ENCODE results near the gene FBXO31.

The FBXO31 gene

DNA sequence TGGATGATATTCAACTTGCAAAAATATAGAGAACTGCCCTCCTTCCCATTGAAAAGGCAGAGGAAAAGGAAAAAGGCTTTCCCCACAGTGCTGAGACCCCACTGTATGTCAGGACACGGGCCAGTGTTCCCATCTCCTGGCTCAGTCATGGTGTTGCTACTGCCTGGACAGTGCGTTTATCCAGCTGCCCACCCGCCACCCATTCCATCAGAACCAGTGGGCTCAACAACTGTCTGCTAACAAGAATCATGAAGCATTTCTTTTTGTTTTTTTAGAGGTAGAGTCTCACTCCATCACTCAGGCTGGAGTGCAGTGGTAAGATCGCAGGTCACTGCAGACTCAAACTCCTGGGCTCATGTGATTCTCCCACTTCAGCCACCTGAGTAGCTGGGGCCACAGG, 11.3 kb downstream of the FBXO31 start:
- no peak overlapping the region for H3K4me3 ChIP-seq (ENCODE audit: low read depth in 1 of 2, low read length in 1 of 2)
- H3K27me3 ChIP-seq: no peaks in the 10 kb centered on the region
- TF ChIP-seq, protein P1, sequence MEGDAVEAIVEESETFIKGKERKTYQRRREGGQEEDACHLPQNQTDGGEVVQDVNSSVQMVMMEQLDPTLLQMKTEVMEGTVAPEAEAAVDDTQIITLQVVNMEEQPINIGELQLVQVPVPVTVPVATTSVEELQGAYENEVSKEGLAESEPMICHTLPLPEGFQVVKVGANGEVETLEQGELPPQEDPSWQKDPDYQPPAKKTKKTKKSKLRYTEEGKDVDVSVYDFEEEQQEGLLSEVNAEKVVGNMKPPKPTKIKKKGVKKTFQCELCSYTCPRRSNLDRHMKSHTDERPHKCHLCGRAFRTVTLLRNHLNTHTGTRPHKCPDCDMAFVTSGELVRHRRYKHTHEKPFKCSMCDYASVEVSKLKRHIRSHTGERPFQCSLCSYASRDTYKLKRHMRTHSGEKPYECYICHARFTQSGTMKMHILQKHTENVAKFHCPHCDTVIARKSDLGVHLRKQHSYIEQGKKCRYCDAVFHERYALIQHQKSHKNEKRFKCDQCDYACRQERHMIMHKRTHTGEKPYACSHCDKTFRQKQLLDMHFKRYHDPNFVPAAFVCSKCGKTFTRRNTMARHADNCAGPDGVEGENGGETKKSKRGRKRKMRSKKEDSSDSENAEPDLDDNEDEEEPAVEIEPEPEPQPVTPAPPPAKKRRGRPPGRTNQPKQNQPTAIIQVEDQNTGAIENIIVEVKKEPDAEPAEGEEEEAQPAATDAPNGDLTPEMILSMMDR (IDR thresholded peaks at IDR 0.05): no peak

DNA sequence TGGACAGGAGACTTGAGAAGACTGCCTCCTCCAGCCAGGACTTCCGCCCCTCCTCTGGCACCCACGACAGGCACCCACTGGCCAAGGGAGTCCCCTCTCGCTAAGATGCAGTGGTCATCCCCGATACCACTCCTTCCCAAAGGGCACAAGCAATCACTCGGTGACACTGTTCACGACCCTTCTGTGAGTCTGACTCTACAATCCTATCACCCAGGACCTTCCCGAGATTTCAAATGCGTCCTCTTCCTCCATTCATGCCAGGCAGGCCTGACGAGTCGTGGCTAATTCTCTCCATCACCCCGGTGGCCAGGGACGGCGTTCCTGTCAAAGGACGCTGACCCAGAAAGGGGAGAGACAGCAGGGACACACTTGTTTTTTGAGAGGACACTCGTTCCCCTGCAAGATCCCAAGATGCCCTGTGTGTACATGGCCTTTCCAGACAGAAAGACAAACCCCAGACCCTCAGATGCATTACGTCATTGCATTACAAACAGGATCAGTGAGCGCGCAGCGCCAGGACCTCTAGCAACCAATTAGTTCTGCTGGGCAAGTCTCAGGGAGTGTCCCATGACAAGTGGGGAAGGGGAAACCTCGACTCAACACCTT, 12.2 kb downstream of the FBXO31 start:
- no peak overlapping the region for H3K27ac ChIP-seq
- H3K4me1 ChIP-seq (ENCODE audit: control insufficient read depth in 1 of 2, insufficient read depth in 1 of 2, low read depth in 1 of 2, low read length in 1 of 2): peaks cover 0 to 4% of the 10 kb centered on the region in 2 experiments
- H3K36me3 ChIP-seq: no peaks in the 10 kb centered on the region
- H3K9me3 ChIP-seq: no peaks in the 10 kb centered on the region
- TF ChIP-seq, protein P1 (IDR thresholded peaks at IDR 0.05): no peak
- H3K4me3 ChIP-seq (ENCODE audit: low read depth in 1 of 2, low read length in 1 of 2): no peak overlapping the region
- H3K27me3 ChIP-seq: no peaks in the 10 kb centered on the region

More for the DNA sequence above, 11.3 kb downstream of the FBXO31 start:
- no peaks in the 10 kb centered on the region for H3K9me3 ChIP-seq
- H3K36me3 ChIP-seq: no peaks in the 10 kb centered on the region
- no peak overlapping the region for H3K27ac ChIP-seq
- peaks cover 0 to 4% of the 10 kb centered on the region in 2 experiments for H3K4me1 ChIP-seq (ENCODE audit: control insufficient read depth in 1 of 2, insufficient read depth in 1 of 2, low read depth in 1 of 2, low read length in 1 of 2)

DNA sequence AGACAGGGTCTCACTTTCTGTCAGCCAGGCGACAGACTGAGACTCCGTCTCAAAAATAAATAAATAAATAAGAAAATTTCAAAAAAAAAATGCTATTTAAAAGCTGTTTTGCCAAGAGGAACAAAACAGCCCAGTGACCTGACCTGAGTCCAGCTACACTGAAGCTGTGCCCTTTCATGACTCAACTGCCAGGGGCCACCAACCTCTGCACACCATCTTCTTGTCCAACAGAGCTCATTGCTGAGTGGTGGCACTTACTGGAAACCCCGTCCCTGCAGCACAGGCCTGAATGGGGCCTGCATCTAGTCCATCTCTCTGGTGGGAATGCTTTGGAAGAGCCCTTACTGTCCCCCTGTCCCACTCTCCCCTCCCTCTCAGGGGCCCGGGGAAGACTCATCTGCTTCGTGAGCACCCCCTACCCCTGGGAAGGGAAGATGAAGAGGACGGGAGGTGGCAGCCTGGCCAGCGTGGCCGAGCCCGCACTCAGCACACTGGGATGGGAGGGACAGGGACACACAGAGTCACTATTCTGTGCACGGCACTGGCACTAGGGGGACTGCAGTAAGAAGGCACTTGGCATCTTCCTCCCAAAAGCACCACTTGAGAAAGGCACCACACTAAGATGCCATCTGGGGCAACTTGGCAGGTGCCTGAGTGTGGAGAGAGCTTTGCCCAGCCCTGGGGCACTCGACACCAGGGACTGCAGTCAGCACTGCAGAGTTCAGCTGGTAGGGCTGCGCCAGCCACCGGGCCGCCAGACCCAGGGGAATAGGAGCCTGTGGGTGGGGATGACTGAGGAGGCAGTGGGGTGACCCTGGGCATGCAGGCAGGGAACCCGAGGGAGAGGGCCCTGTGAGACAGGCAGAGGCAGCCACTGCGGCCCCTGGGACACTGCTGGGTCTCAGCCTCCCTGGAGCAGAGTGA, 13.5 kb downstream of the FBXO31 start:
- Histone ChIP-seq H3K4me3 (ENCODE audit: low read depth in 1 of 2, low read length in 1 of 2) (no peak overlapping the region), H3K36me3 (no peaks in the 10 kb centered on the region), H3K27me3 (no peaks in the 10 kb centered on the region), H3K4me1 (ENCODE audit: control insufficient read depth in 1 of 2, insufficient read depth in 1 of 2, low read depth in 1 of 2, low read length in 1 of 2) (peaks cover 0 to 4% of the 10 kb centered on the region in 2 experiments), H3K9me3 (no peaks in the 10 kb centered on the region), H3K27ac (no peak overlapping the region)
- TF ChIP-seq, protein P1 (IDR thresholded peaks at IDR 0.05): no peak

GRCh38 chr16:87369117-87369765, 14.3 kb downstream of the FBXO31 start:
- H3K36me3 ChIP-seq: no peaks in the 10 kb centered on the region
- TF ChIP-seq, protein P1 (IDR thresholded peaks at IDR 0.05): no peak
- no peak overlapping the region for H3K4me3 ChIP-seq (ENCODE audit: low read depth in 1 of 2, low read length in 1 of 2)
- H3K27ac ChIP-seq: no peak overlapping the region
- H3K9me3 ChIP-seq: no peaks in the 10 kb centered on the region
- H3K4me1 ChIP-seq (ENCODE audit: control insufficient read depth in 1 of 2, insufficient read depth in 1 of 2, low read depth in 1 of 2, low read length in 1 of 2): peaks cover 4% of the 10 kb centered on the region in 2 experiments
- no peaks in the 10 kb centered on the region for H3K27me3 ChIP-seq

GRCh38 chr16:87368029-87368770, 15.4 kb downstream of the FBXO31 start:
- no peak overlapping the region for H3K27ac ChIP-seq
- H3K9me3 ChIP-seq: no peaks in the 10 kb centered on the region
- TF ChIP-seq, protein P1 (IDR thresholded peaks at IDR 0.05): no peak
- no peaks in the 10 kb centered on the region for H3K36me3 ChIP-seq
- peaks cover 4 to 5% of the 10 kb centered on the region in 2 experiments for H3K4me1 ChIP-seq (ENCODE audit: control insufficient read depth in 1 of 2, insufficient read depth in 1 of 2, low read depth in 1 of 2, low read length in 1 of 2)
- H3K27me3 ChIP-seq: no peaks in the 10 kb centered on the region
- no peak overlapping the region for H3K4me3 ChIP-seq (ENCODE audit: low read depth in 1 of 2, low read length in 1 of 2)
